GM15510 (cell line): ENCODE results near the gene ASB10.

Source experiments
- POLR2A ChIP-seq: IDR thresholded peaks from 3 replicates; pipeline ENCODE4 v1.6.1; 2011; ENCODE audit warnings: borderline replicate concordance; ENCODE audit not compliant: insufficient read length; ENCODE audit errors: extremely low read depth

Gene ASB10

DNA sequence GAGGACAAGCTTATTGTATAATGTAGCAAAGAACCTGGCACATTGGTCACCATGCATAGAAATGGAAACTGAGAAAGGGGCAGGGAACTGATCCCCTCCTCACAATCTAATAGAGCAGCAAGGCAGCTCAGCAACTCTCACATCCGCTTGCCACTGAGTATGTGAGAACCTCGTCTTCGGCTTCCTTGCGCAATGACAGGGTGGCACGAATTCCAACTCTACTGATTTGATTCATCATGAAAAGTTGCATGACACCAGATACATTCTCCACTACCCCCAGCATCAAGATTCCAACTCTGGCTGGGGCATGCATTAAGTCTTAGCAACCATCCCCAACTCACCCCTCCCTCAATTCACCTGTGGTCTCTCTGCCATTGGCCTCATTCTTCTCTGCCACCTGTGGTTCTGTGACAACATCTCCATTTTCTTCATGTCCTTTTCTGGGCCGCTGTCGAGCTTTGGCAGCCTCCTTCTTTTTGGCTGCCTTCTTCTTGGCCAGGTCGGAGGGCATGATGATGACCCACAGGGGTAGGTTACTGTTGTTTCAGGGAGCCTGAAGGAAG, 39.0 kb upstream of the ASB10 start:
- no peak for TF ChIP-seq POLR2A

- no peak for TF ChIP-seq POLR2A
These were observed 36.7 kb upstream of the ASB10 start for GRCh38 chr7:151223728-151224127.

DNA sequence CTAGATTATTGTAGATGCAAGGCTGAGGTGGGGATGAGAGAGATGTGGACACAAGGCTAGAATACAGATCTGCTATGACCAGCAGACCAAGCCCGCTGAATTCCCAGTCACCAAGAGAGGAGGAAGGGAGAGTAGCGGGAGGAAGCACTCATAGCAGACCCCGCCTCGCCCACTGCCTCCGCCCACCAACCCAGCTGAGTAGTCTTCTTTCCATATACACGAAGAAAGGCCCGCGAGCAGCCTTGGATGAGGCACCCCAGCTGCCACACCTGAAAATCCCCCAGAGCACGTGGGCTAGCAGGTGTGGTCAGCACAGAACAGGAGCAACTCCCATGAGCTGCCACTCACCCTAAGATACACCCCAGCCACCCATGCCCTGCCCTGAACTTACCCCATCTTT, 31.1 kb upstream of the ASB10 start:
- no peak for TF ChIP-seq POLR2A

DNA sequence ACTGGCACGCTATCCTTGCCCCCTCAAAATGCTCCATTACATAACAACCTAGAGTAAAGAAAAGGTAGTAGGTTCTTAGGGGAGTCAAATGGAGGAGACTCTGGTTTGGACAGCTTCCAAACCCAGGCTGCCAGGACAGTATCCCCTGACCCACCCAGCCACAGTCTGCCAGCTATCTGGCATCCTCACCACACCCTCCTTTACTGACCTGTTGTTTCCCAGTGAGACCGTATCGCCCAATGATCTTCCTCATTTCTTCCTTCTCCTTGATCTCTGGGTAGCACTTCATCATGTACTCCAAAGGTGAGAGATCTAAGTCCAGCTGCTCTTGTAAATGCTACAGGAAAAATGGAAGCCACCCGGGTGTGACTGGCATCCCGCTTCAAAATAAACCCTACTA, 28.3 kb upstream of the ASB10 start:
- TF ChIP-seq POLR2A = no peak

DNA sequence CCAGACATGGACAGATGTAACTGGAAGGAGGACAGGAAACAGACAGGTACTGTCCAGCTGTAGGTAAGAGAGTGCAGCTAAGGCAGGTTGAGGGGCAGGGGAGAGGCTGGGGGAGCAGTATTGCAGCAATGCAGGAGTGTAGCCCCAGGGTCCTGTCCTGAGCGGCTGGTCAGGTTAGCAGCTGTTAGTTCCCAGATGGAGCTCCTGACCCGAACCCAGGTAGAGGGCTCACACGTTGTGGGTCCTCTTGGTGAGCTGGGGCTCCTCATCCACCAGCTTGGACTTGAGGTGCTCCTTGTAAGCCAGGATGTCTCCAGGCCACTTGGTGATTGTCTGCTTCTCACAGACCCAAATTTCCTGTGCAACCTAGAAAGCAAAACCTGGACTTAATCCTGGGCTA, 26.8 kb upstream of the ASB10 start:
- no peak for TF ChIP-seq POLR2A

DNA sequence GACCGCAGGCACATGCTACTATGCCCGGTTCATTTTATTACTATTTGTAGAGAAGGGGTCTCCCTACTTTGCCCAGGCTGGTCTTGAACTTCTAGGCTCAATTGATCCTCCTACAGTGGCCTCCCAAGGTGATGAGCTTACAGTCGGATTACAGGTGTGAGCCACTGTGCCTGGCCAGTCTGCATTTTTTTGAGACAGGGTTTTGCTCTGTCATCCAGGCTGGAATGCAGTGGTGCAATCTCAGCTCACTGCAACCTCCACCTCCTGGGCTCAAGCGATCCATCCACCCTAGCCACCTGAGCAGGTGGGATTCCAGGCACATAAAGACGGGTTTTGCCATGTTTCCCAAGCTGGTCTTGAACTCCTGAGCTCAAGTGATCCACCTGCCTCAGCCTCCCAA, 25.6 kb upstream of the ASB10 start:
- no peak for TF ChIP-seq POLR2A

- no peak for TF ChIP-seq POLR2A
These were observed 24.2 kb upstream of the ASB10 start for GRCh38 chr7:151211155-151211772.

- no peak for TF ChIP-seq POLR2A
These were observed 23.2 kb upstream of the ASB10 start, which contains the start of gene H2BK1 for GRCh38 chr7:151210087-151210854. H2BK1 (minus strand) TSS chr7:151210488; CDS start chr7:151210318, 170 bp downstream.

DNA sequence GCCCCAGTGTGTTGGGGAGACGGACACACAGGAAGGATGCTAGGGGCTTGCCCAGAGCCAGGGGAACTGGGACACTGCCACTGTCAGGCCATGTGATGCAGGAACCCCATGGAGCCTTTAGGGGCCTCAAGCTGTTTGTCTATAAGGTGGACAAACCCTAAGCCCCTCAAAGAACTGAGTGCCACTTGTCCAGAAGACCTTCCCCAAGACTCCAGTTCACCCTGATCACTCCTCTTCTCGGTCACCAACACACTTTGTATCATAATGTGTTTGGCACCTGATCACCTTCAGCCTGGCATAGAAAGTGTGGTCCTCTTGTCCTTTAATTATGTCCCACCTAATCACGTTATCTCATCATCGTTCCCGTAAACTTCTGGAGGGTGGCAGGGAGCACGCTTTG, 22.5 kb upstream of the ASB10 start:
- no peak for TF ChIP-seq POLR2A

GRCh38 chr7:151208253-151208862, 21.3 kb upstream of the ASB10 start:
- no peak for TF ChIP-seq POLR2A

- TF ChIP-seq POLR2A = no peak
These were observed 20.8 kb upstream of the ASB10 start for GRCh38 chr7:151207804-151208203.

DNA sequence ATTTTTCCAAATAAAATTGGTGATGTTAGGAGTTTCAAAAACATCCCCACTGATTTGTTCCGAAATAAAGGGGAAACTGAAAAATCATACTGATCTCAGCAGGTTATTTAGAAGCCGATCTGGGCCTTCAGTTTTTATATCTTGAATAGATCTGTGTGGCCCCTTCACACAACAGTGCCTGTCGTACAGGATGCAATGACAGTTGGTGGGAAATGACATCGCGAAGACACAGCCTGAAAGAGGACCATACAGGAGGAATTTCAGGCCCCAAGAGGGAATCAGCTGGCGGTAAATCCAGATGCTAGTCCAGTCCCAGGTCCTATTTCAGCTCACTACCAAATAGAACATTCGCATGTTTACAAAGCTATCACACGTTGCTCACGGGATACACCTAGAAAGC, 20.3 kb upstream of the ASB10 start:
- TF ChIP-seq POLR2A = no peak

- no peak for TF ChIP-seq POLR2A
These were observed 19.9 kb upstream of the ASB10 start for GRCh38 chr7:151206914-151207313.

GRCh38 chr7:151205730-151206129, 18.7 kb upstream of the ASB10 start:
- no peak for TF ChIP-seq POLR2A

DNA sequence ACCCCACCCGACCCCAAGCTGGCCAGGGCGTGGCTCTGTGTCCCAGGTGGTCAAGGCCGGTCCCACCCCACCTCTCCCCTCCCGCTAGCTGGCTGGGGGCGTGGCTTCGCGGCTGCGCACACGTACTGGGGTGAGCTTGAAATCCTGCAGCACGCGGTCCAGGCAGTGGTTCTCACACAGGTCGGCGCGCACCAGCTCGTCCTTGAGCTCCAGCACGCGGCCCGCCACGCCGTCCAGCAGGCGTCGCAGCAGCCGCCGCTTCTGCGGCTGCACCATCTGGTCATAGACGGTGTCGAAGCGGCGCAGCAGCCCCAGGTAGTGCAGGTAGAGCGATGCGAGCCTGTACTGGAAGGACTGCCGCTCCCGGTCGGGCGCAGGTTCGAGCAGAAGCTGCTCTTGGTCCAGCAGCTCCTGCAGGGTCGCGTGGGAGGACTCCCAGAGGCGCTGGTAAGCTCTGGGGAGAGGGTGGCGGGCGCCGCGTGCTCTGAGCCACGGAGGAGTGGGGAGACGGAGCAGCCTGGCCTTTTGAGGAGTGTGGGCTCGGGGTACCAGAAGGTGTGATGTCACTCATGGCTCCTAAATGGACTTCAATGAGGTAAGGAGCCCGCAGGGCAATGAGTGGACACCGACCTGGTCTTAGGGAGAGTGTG, 17.5 kb upstream of the ASB10 start:
- no peak for TF ChIP-seq POLR2A

GRCh38 chr7:151202836-151203235, 15.8 kb upstream of the ASB10 start:
- no peak for TF ChIP-seq POLR2A

DNA sequence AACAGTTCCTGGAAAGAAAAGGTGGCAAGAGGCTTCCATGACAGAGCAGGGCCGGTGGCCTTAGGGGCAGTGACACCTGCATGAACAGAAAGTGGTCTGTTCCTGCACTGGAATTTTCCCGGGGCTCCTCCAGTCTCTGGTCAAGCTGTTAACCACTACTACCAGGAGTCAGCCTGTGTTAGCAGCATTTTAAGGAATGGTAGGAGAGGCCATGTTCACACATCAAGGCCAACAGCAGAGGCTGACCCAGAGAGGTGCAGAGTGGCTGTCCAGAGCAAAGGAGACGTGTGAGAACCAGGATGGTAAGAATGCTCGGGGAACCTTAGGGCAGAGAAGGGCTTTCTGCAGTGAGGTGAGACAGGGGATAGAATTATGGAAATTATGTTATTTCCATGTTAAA, 14.7 kb upstream of the ASB10 start:
- no peak for TF ChIP-seq POLR2A
